ENCODE results near the gene LY9.
"Not testable (repeated sequence)": the region's sequence is repeated elsewhere in the genome, so short reads cannot be mapped to it uniquely, and the experiment has no call there.

The LY9 gene

GRCh38 chr1:160855181-160855981, 59.4 kb downstream of the LY9 start:
- H3K4me3 ChIP-seq (ENCODE audit: low read length), result no peak overlapping the region
- DNase-seq (ENCODE audit: low read depth, low spot score), result peak; percentile 37

DNA sequence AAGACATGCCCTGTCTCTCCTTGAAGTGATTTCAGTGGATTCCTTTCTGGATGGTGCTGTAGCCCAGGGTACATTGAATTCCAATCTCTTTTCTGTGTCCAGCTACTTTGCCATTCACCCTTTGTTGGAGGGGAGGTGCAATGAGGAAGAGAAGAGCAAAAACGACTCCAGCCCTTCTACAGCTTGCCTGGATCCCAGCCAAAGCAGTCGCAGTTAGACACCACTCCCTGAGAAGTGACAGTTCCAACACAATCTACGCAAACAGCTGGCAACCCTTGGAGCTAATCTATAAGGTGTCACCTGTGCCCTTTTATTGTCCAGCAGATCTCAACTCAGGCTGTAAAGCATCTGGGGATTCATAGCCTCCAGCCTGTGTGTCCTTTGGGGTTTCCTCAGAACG, 62.1 kb downstream of the LY9 start:
- no peak overlapping the region for H3K4me3 ChIP-seq (ENCODE audit: low read length)
- DNase-seq (ENCODE audit: low read depth, low spot score), result no peak

DNA sequence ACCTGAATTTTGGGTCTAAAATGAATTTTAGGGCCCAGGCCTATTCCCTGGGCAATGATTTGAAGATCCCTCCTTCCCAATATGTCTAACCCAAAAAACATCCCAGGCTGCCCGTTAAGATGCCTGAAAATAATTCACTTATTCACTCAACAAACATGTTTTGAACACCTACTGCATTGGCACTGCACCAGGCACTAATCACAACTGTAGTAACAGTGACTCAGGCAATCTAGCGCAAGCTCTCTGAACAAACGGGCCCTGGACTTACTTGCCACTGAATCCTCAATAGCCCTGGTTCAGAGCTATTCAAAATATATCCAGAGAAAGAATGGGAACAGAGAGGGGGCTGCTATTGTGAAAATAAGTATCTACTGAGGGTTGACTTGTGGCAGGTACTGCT, 62.5 kb downstream of the LY9 start:
- no peak overlapping the region for H3K4me3 ChIP-seq (ENCODE audit: low read length)
- DNase-seq (ENCODE audit: low read depth, low spot score), result no peak

DNA sequence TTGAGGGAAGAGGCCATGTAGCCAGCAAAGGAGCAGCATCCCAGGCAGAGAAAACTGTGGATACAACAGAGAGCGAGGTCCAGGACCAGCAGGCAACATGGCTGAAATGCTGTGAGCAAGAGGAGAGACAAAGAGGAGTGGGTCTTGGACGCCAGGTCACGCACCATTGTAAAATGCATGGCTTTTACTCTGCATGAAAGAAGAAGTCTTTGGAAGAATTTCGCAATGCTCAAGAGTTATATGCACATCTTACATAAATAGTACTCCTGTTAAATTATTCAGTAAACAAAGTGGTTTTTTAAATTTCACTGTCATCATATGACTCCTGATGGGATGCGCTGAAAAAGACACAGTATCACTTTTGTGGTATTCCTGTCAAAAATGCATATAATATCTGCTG, 63.2 kb downstream of the LY9 start:
- DNase-seq (ENCODE audit: low read depth, low spot score), result no peak
- no peak overlapping the region for H3K4me3 ChIP-seq (ENCODE audit: low read length)

GRCh38 chr1:160860840-160861505, 65.0 kb downstream of the LY9 start:
- no peak overlapping the region for H3K4me3 ChIP-seq (ENCODE audit: low read length)

DNA sequence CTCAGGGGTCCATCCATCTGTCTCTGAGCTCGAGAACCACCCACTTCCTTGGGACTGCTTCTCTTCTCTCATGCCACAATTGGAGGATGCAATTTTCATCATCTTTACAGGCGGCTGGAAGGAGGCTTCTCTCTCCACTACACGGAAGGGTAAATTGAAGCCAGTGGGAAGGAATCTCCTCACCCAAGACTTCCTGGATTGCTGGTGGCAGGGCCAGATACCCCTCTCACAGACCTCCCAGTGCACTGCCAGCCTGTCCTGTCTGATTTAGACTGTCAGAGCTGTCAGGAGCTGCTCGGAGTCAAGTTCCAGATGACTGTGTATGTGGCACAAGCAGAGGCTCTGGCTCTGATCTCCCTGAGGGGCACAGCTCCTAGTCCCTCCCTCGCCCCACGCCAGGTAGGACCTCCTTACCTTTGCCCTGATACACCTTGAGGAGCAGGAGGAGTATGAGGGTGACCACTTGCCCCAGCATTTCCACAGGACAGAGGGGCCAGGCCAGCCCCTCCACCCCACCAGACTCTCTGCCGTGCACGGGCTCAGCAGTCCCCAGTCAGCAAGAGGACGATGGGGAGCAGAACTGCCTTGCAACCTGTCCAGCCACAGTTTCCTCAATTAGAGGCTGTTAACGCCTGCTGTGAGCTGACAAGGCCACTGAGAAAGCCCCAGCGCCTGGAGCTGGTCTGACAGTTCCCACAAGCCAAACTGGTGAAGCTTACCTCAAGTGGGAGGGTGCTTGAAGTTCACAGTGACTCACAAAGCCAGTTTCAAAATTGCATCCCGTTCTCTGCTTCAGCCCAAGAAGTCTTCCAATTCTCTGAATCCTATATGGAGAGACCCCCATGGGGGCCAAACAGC, 66.5 kb downstream of the LY9 start, which contains the start of gene CD244:
Gene CD244, minus strand, starts transcription at position 685 of the 858 bp plus-strand sequence. Its CDS starts 210 bp downstream, at position 475.
- DNase-seq (ENCODE audit: low read depth, low spot score), result peak; percentile 50
- no peak within 1 kb of the TSS for H3K4me3 ChIP-seq (ENCODE audit: low read length)

More at GRCh38 chr1:160860840-160861505, 65.0 kb downstream of the LY9 start:
- no peak for DNase-seq (ENCODE audit: low read depth, low spot score)

DNA sequence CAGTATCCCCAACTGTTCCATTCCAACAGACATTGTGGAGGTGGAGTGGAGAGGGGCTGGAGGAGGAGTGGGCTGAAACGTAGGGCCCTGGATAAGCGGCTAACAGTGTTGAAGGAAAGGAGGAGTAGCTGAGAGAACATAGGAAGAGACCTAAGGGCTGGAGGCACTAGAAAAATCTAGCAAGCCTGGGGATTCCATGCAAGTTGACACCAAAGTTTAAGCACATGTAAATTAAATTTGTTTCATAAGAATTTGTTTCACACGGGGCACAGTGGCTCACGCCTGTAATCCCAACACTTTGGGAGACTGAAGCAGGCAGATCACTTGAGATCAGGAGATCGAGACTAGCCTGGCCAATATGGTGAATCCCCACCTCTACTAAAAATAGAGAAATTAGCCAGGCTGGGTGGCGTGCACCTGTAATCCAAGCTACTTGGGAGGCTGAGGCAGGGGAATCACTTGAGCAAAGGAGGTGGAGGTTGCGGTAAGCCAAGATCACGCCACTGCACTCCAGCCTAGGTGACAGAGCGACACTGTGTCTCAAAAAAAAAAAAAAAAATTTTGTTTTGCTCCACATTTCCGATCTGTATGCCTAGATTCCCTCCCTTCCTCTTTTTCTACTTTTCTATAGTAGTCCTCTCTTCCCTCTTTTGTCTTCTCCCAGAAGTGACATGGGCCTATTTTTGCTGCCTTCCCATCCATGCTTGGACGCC, 67.2 kb downstream of the LY9 start:
- H3K4me3 ChIP-seq (ENCODE audit: low read length), result no peak overlapping the region
- no peak for DNase-seq (ENCODE audit: low read depth, low spot score)

DNA sequence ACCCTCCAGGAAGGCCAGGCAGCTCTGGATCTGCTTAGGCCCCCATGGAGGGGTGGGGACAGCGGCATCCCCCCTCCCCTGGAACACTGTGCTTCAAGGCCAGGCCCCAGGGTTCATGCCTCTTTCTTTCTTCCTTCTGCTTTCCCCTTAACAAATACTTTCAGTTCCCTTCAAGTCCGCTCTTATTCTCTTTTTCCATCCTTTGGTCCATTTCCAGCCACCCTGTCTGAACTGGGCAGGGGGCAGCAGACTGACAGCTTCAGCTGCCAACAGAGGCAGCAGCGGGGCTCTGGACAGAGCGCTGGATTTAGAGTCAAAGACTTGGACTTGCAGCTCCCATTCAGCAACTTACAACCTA, 67.8 kb downstream of the LY9 start:
- DNase-seq (ENCODE audit: low read depth, low spot score), result no peak

DNA sequence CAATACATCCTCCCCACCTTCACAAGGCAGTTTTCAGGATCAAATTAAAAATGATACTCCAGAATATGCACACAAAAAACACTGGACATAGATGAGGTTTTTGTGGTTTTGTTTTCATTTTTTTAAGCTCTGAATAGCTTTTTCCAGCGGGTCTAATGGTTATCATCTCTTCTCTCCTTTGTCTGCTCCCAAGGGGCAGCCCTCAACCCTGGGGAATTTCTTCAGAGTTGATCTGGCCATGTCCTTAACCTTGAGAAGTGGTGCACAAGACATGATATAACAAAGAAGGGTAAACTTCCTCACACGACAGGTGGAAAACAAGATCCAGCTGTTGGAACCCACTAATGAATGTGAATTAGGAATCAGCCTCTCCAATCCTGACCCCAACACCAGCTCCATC, 68.2 kb downstream of the LY9 start:
- no peak overlapping the region for H3K4me3 ChIP-seq (ENCODE audit: low read length)
- DNase-seq (ENCODE audit: low read depth, low spot score), result no peak

More for the DNA sequence above, 67.8 kb downstream of the LY9 start:
- no peak overlapping the region for H3K4me3 ChIP-seq (ENCODE audit: low read length)

DNA sequence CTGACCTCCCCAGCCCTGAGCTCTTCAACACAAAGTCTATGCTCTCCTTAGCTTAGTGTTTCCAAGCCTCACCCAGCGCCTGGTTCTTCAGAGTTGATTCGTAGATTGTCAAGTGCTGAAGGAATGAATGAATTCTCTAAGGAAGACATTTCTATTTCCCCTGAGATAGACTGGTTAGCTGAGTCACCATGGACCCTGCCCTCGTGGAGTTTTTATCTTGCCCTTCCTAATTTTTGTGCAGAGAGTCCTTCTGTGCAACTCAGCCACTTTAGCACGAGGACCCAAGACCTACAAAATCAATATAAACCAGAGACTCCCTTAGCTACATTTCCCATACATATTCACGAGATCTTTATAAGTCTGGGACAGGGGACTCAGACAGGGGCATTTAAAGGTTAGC, 69.4 kb downstream of the LY9 start:
- no peak for DNase-seq (ENCODE audit: low read depth, low spot score)
- H3K4me3 ChIP-seq (ENCODE audit: low read length), result no peak overlapping the region

DNA sequence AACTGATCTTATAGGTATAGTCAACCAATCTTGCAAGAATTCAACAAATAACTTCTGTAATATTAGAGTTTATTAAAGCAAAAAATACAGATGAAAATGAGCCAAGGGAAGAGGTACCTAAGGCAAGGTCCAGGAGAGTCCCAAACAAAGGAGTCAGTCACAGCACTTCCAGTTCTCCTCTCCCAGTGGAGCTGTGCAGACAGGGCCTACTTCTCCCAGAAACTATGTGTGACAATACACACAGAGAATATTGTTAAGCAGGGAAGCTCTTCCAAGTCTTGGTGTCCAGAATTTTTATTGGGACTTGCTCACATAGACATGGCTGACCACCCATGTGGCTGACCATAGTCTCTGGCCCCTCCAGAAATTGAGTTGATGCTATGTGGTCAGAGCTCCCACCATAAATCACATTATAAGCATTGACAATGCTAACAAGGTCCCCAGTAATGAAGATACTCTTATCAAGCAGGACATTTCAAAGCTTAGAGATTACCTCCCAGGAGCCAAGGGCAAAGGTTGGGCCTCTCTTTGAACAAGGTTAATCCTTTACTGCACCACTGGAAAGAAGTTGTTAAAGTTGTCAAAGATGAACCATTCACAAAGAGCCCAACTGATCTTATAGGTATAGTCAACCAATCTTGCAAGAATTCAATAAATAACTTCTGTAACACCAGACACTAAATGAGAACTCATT, 70.2 kb downstream of the LY9 start:
- no peak for DNase-seq (ENCODE audit: low read depth, low spot score)

DNA sequence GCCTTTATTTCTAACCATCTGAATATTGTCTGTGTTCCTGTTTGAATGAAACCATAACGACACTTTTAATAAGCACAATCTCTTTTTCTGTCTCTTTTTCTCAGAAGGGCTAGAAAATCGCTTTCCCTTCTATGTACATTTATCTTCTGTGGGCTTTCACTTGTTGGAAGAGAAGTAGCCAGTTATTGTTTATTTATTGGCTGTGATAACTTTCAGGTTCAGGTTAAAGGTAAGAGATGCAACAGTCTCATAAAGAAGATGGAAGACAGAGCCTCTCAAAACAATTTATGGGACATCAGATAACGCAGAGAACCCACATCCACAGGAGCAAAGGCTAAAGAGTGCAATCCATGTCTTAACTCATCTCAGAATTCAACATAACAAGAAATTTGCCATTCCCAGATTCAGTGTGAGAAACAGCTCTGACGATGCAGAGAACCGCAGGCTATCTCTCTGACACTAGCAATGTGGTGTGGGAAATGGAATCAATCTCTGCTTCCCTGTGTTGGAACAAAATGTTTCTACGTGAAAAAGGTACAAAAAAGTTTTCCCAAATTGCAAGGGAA, 70.8 kb downstream of the LY9 start:
- H3K4me3 ChIP-seq (ENCODE audit: low read length), result no peak overlapping the region
- DNase-seq (ENCODE audit: low read depth, low spot score), result no peak

More for the DNA sequence above, 70.2 kb downstream of the LY9 start:
- H3K4me3 ChIP-seq (ENCODE audit: low read length), result no peak overlapping the region

- not testable (repeated sequence) for DNase-seq (ENCODE audit: low read depth, low spot score); H3K4me3 ChIP-seq (ENCODE audit: low read length)
Measured at GRCh38 chr1:160867651-160868050, 71.7 kb downstream of the LY9 start.

DNA sequence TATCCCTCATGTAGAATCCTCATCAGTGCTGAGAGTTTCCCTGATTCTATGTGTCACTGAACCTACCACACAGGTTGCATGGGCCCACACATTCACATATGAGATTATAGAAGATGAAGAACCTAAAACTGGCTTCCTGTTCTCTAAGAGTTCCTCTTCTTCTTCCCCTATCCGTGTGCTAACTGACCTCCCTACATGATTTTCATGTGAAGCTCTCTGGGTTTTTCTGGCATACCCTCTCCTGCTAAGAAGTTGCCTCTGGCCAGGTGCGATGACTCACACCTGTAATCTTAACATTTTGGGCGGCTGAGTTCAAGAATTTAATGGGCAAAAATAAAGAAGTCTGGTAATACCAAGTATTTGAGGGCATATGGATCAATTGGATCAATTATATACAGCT, 72.2 kb downstream of the LY9 start:
- H3K4me3 ChIP-seq (ENCODE audit: low read length), result no peak overlapping the region
- DNase-seq (ENCODE audit: low read depth, low spot score), result no peak

- H3K4me3 ChIP-seq (ENCODE audit: low read length), result no peak overlapping the region
- no peak for DNase-seq (ENCODE audit: low read depth, low spot score)
Measured at GRCh38 chr1:160874935-160875334, 79.0 kb downstream of the LY9 start.

DNA sequence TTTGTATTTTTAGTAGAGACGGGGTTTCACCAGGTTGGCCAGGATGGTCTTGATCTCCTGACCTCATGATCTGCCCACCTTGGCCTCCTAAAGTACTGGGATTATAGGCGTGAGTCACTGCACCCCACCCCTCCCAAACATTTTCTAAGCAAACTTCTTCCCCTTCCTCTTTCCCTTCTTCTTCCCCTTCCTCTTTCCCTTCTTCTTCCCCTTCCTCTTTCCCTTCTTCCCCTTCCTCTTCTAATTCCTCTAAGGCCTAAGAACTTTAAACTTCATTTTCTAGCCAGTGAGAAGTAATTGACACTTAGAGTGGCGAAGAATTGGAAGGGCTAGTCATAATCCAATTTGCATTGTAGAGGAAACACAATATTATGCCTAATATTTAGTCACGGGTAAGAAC, 79.6 kb downstream of the LY9 start:
- H3K4me3 ChIP-seq (ENCODE audit: low read length); DNase-seq (ENCODE audit: low read depth, low spot score): not testable (repeated sequence)

- H3K4me3 ChIP-seq (ENCODE audit: low read length), result no peak overlapping the region
- DNase-seq (ENCODE audit: low read depth, low spot score), result no peak
Measured at GRCh38 chr1:160876311-160876710, 80.3 kb downstream of the LY9 start.

GRCh38 chr1:160877221-160877620, 81.2 kb downstream of the LY9 start:
- H3K4me3 ChIP-seq (ENCODE audit: low read length), result no peak overlapping the region
- DNase-seq (ENCODE audit: low read depth, low spot score), result peak; percentile 41
